H9 (cell line): ENCODE results near the gene NUDT14. TPM values are rescaled to one million over a fixed set of nuclear protein-coding genes. Genes with fewer than 3 reads are reported as not detected.

ENCODE experiments used
- DNase-seq: peaks from one replicate; pipeline ENCODE4 v3.0.0-alpha.2; 2017
- H2AFZ ChIP-seq: one replicate; pipeline ENCODE4 v1.6.1; 2013; ENCODE audit warnings: mild to moderate bottlenecking, low read length, control low read depth, moderate library complexity
- H2AK5ac ChIP-seq: 2 replicates; pipeline ENCODE4 v1.6.1; 2013; ENCODE audit warnings: low read length, control low read depth, mixed read lengths; ENCODE audit not compliant: insufficient read length
- H2BK120ac ChIP-seq: one replicate; pipeline ENCODE4 v1.6.1; 2013; ENCODE audit warnings: low read depth, mild to moderate bottlenecking, low read length, control low read depth, inconsistent platforms; ENCODE audit not compliant: poor library complexity, severe bottlenecking
- H2BK12ac ChIP-seq: 2 replicates; pipeline ENCODE4 v1.6.1; 2013; ENCODE audit warnings: low read length, control low read depth, mixed read lengths, low read depth; ENCODE audit not compliant: insufficient read length
- H2BK15ac ChIP-seq: 2 replicates; pipeline ENCODE4 v1.6.1; 2013; ENCODE audit warnings: low read depth, low read length, control low read depth
- H2BK20ac ChIP-seq: one replicate; pipeline ENCODE4 v1.6.1; 2013; ENCODE audit warnings: low read depth, mild to moderate bottlenecking, low read length, control low read depth, inconsistent platforms; ENCODE audit not compliant: poor library complexity, severe bottlenecking
- H2BK5ac ChIP-seq: 2 replicates; pipeline ENCODE4 v1.6.1; 2013; ENCODE audit warnings: low read length, control low read depth, mixed read lengths; ENCODE audit not compliant: insufficient read length
- H3K14ac ChIP-seq: 2 replicates; pipeline ENCODE4 v1.6.1; 2013; ENCODE audit warnings: low read length, control low read depth; ENCODE audit not compliant: insufficient read depth
- H3K18ac ChIP-seq: 2 replicates; pipeline ENCODE4 v1.6.1; 2013; ENCODE audit warnings: low read depth, mild to moderate bottlenecking, mixed read lengths, low read length, control low read depth; ENCODE audit not compliant: insufficient read length
- H3K23ac ChIP-seq: 2 replicates; pipeline ENCODE4 v1.6.1; 2013; ENCODE audit warnings: low read length, control low read depth, mixed read lengths, low read depth; ENCODE audit not compliant: insufficient read length
- H3K23me2 ChIP-seq: 2 replicates; pipeline ENCODE4 v1.6.1; 2013; ENCODE audit warnings: low read depth, mild to moderate bottlenecking, mixed read lengths, low read length, control low read depth; ENCODE audit not compliant: insufficient read length, poor library complexity, severe bottlenecking
- H3K27ac ChIP-seq: 2 replicates; pipeline ENCODE4 v1.5.1; 2013; ENCODE audit warnings: low read length, control low read depth, mixed read lengths, low read depth; ENCODE audit not compliant: insufficient read length
- H3K27me3 ChIP-seq: 2 replicates; pipeline ENCODE4 v1.6.1; 2013; ENCODE audit warnings: low read length, control low read depth, inconsistent platforms; ENCODE audit not compliant: insufficient read depth
- H3K4ac ChIP-seq: 2 replicates; pipeline ENCODE4 v1.6.1; 2013; ENCODE audit warnings: low read depth, mild to moderate bottlenecking, control low read depth, inconsistent platforms, low read length, moderate library complexity
- H3K4me1 ChIP-seq: 2 replicates; pipeline ENCODE4 v1.6.1; 2013; ENCODE audit warnings: low read length, control low read depth, inconsistent platforms; ENCODE audit not compliant: insufficient read depth
- H3K4me2 ChIP-seq: 2 replicates; pipeline ENCODE4 v1.6.1; 2013; ENCODE audit warnings: low read length, control low read depth, mixed read lengths; ENCODE audit not compliant: insufficient read length, insufficient read depth
- H3K56ac ChIP-seq: 2 replicates; pipeline ENCODE4 v1.6.1; 2013; ENCODE audit warnings: low read depth, mild to moderate bottlenecking, mixed read lengths, low read length, control low read depth; ENCODE audit not compliant: insufficient read length
- H3K79me1 ChIP-seq: 2 replicates; pipeline ENCODE4 v1.6.1; 2013; ENCODE audit warnings: low read depth, mild to moderate bottlenecking, moderate library complexity, low read length, control low read depth, inconsistent platforms; ENCODE audit not compliant: insufficient read depth, poor library complexity, severe bottlenecking
- H3K79me2 ChIP-seq: 2 replicates; pipeline ENCODE4 v1.6.1; 2013; ENCODE audit warnings: low read length, control low read depth, inconsistent platforms; ENCODE audit not compliant: insufficient read depth
- H3K9ac ChIP-seq: 2 replicates; pipeline ENCODE4 v1.6.1; 2013; ENCODE audit warnings: low read length, control low read depth, mixed read lengths; ENCODE audit not compliant: insufficient read length; ENCODE audit errors: extremely low read depth
- H3K9me3 ChIP-seq: one replicate; pipeline ENCODE4 v1.6.1; 2013; ENCODE audit warnings: low read depth, low read length, inconsistent platforms; ENCODE audit not compliant: control insufficient read depth
- H3T11ph ChIP-seq: one replicate; pipeline ENCODE4 v1.6.1; 2013; ENCODE audit warnings: mild to moderate bottlenecking, low read length, control low read depth, inconsistent platforms
- H4K20me1 ChIP-seq: one replicate; pipeline ENCODE4 v1.6.1; 2013; ENCODE audit not compliant: control insufficient read depth, insufficient read length, insufficient read depth
- H4K5ac ChIP-seq: 2 replicates; pipeline ENCODE4 v1.6.1; 2013; ENCODE audit warnings: low read depth, mild to moderate bottlenecking, mixed read lengths, low read length, control low read depth; ENCODE audit not compliant: insufficient read length
- H4K8ac ChIP-seq: replicated peaks from 2 replicates; pipeline ENCODE4 v1.6.1; 2013; ENCODE audit warnings: low read length, control low read depth, mixed read lengths, low read depth; ENCODE audit not compliant: insufficient read length
- H4K91ac ChIP-seq: 2 replicates; pipeline ENCODE4 v1.6.1; 2013; ENCODE audit warnings: low read depth, mild to moderate bottlenecking, moderate library complexity, mixed read lengths, low read length, control low read depth; ENCODE audit not compliant: insufficient read length
- H3K27ac Mint-ChIP-seq, 3 experiments: 2 replicates in 2 of 3; 3 replicates in 1 of 3; pipeline ENCODE4 v1.8.0; 2020 to 2021; ENCODE audit warnings: mixed read lengths in 3 of 3, mild to moderate bottlenecking in 1 of 3, moderate library complexity in 1 of 3
- H3K27me3 Mint-ChIP-seq: 2 replicates; pipeline ENCODE4 v1.8.0; 2021; ENCODE audit warnings: low read depth, mild to moderate bottlenecking, moderate library complexity, mixed read lengths
- H3K36me3 Mint-ChIP-seq, 3 experiments: 2 replicates in 2 of 3; 3 replicates in 1 of 3; pipeline ENCODE4 v1.8.0; 2020 to 2021; ENCODE audit warnings: low read depth in 3 of 3, mixed read lengths in 3 of 3; ENCODE audit not compliant: insufficient read depth in 1 of 3
- H3K4me1 Mint-ChIP-seq, 2 experiments: 2 replicates each; pipeline ENCODE4 v1.8.0; 2020; ENCODE audit warnings: mixed read lengths in 2 of 2
- H3K4me3 Mint-ChIP-seq, 2 experiments: 2 replicates in 1 of 2; 3 replicates in 1 of 2; pipeline ENCODE4 v1.8.0; 2020 to 2021; ENCODE audit warnings: mild to moderate bottlenecking in 2 of 2, mixed read lengths in 2 of 2, moderate library complexity in 1 of 2
- H3K9me3 Mint-ChIP-seq, 2 experiments: 2 replicates in 1 of 2; 3 replicates in 1 of 2; pipeline ENCODE4 v1.8.0; 2020; ENCODE audit warnings: mild to moderate bottlenecking in 2 of 2, mixed read lengths in 2 of 2, moderate library complexity in 1 of 2
- WGBS: extraction: QIAGEN DNeasy Blood & Tissue Kit; methylation state at CpG from one replicate; pipeline ENCODE4 v1.1.7; 2013; ENCODE audit warnings: missing lambda C conversion rate, low lambda C conversion rate, mixed read lengths; ENCODE audit not compliant: insufficient read length; ENCODE audit errors: extremely low coverage; 5-methylcytosine and 5-hydroxymethylcytosine counted together
- total RNA-seq: library from RNA; stranded (reverse); gene quantifications from 2 replicates; pipeline ENCODE4 v1.2.1, GENCODE V29; 2021
- TF ChIP-seq, protein P1 (sequence below): fragments of 200-600 bp; sonication (generic); conservative IDR thresholded peaks from 3 replicates; pipeline ENCODE4 v1.8.0; 2021; ENCODE audit warnings: antibody characterized with exemption, mild to moderate bottlenecking

The NUDT14 gene
- total RNA-seq, 1 experiment from 2014 or later, result 41.1 TPM

DNA sequence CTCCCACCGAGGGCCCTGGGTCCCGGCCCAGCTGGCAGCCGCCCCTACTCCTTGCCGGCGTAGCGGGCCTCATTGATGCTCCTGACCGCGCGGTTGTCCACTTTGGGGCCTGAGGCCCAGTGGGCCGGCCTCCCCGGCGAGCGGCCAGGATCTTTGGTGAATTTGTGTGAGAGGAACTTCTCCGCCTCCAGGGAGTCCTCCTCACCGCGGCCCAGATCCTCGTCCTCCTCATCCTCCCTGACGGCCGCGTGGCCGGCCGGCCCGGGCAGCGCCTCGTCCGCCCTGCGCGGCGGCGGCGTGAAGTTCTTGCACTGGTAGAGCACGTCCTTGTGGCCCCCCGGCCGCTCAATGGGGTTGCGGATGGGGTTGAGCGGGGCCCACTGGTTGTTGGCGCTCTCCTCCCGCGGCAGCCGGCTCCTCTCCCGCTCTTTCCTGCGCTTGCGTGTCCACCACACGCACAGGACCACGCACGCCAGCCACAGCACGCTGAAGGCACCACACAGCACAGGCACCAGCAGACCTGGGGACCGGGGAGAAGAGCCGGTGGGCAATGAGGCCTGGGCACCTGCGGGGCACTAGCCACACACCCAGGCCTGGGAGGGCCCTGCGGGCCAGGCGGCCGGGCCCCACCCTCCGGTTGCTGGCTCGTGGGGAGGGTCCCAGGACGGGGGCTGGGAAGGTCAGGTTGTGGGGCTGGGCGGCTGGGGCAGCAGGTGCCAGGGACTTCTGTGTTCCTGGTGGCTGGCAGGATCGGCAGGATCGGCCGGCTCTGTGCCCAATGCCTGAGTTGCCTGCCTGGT lies 38.3 kb downstream of the NUDT14 start:
- TF ChIP-seq, protein P1, sequence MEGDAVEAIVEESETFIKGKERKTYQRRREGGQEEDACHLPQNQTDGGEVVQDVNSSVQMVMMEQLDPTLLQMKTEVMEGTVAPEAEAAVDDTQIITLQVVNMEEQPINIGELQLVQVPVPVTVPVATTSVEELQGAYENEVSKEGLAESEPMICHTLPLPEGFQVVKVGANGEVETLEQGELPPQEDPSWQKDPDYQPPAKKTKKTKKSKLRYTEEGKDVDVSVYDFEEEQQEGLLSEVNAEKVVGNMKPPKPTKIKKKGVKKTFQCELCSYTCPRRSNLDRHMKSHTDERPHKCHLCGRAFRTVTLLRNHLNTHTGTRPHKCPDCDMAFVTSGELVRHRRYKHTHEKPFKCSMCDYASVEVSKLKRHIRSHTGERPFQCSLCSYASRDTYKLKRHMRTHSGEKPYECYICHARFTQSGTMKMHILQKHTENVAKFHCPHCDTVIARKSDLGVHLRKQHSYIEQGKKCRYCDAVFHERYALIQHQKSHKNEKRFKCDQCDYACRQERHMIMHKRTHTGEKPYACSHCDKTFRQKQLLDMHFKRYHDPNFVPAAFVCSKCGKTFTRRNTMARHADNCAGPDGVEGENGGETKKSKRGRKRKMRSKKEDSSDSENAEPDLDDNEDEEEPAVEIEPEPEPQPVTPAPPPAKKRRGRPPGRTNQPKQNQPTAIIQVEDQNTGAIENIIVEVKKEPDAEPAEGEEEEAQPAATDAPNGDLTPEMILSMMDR, result no peak
- no peaks in the 10 kb centered on the region for H3K79me1 ChIP-seq
- Mint-ChIP-seq H3K36me3 (peaks cover 0 to 19% (median 10%) of the 10 kb centered on the region in 3 experiments; a peak in 4 of 7 replicates), H3K4me1 (no peaks in the 10 kb centered on the region), H3K27ac (no peak overlapping the region), H3K27me3 (no peaks in the 10 kb centered on the region; the same call in 1 of the 2 replicates), H3K9me3 (peaks cover 7 to 17% of the 10 kb centered on the region in 2 experiments), H3K4me3 (no peak overlapping the region)
- H2AK5ac ChIP-seq, result no peak overlapping the region
- no peaks in the 10 kb centered on the region for H3K79me2 ChIP-seq
- no peaks in the 10 kb centered on the region for H3K4me1 ChIP-seq
- peak; percentile 19 for DNase-seq
- H3K56ac ChIP-seq, result no peak overlapping the region
- H3K18ac ChIP-seq, result no peak overlapping the region
- no peak overlapping the region for H2BK12ac ChIP-seq
- no peak overlapping the region for H2BK5ac ChIP-seq
- H3K9ac ChIP-seq, result no peak overlapping the region
- no peaks in the 10 kb centered on the region for H3K27me3 ChIP-seq
- no peak overlapping the region for H3T11ph ChIP-seq
- H4K20me1 ChIP-seq, result no peaks in the 10 kb centered on the region
- no peak overlapping the region for H3K27ac ChIP-seq
- H3K23me2 ChIP-seq, result no peaks in the 10 kb centered on the region
- no peak overlapping the region for H2BK120ac ChIP-seq
- no CpG with 5 or more reads among the region's 60 CpGs for WGBS
- H2BK20ac ChIP-seq, result no peak overlapping the region
- H4K91ac ChIP-seq, result no peak overlapping the region
- H2BK15ac ChIP-seq, result no peak overlapping the region
- H2AFZ ChIP-seq, result no peak overlapping the region
- no peak overlapping the region for H3K4ac ChIP-seq
- H4K5ac ChIP-seq, result no peak overlapping the region
- H3K4me2 ChIP-seq, result no peak overlapping the region
- H3K14ac ChIP-seq, result no peak overlapping the region
- H4K8ac ChIP-seq, result no peak overlapping the region
- no peak overlapping the region for H3K23ac ChIP-seq
- H3K9me3 ChIP-seq, result no peaks in the 10 kb centered on the region
